Measurements from ENCODE around the gene PRLH. TPM values are rescaled to one million over a fixed set of nuclear protein-coding genes. Genes with fewer than 3 reads are reported as not detected.
A peak's percentile ranks its signal among the peaks of the same experiment; 100 is the strongest.

PRLH gene
- total RNA-seq, 1 experiment from 2014 or later: not detected

DNA sequence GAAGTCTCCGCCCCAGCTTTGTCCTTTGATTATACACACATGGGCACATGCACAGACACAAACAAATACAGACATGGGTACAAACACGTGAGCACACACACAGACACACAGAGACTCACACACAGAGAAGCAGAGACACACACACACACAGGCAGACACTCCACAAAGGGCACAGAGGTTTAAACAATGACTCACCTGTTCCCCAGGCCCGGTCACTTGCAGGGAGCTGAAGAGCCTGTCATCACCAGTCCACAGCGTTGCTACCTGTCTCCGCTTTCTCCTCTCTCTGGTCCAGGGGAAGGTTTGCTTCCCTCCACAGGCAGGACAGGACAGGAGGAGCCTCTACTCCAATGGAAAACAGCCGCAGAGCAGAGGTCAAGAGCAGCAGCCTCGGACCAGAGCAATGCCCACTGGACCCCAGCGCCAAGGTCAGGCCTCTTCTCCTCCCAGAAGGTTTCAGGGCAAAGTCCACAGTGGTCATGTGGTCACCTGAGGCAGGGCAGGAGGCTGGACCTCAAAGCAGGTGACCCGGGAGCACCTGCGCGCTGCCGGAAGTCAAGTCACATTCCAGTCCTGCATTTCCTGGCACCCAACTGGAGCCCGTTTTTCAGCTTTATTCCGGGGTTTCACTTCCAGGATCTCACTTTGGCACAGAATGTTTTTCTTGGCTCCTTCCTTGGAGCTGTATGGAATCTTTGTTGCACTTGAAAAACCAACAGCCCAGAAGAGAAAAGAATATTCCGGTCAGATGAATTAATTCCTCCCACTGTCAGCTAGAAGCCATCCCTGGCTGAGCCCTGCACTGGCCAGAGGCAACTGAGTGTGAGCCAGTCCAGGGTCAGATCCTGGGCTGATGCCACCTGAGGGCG is 24.1 kb downstream of the PRLH start, which contains the start of gene RAB17:
TSS of gene RAB17 (minus strand) at position 463 of the 869 bp plus-strand sequence. CDS start 4,580 bp downstream, outside the sequence.
- Mint-ChIP-seq H3K27me3 (ENCODE audit: low read depth) (no peaks in the 10 kb centered on the region), H3K9me3 (no peaks in the 10 kb centered on the region), H3K27ac (peak within 1 kb of the TSS; percentile 76), H3K4me3 (peak within 1 kb of the TSS; percentile 83), H3K4me1 (peaks cover 88% of the 10 kb centered on the region), H3K36me3 (peaks cover 17% of the 10 kb centered on the region)
- peak; percentile 69 for ATAC-seq
- ChIA-PET POLR2A (interaction anchor here (0.5 to 2.4 kb wide), 8 partner anchors 9 to 98 kb away, joined by 3 to 7 read pairs (median 4); no protein-coding TSS in a partner anchor), CTCF (interaction anchor here (1.0 to 5.5 kb wide), 10 partner anchors 11 to 184 kb away, joined by 3 to 37 read pairs (median 6); no protein-coding TSS in a partner anchor)
- DNase-seq (ENCODE audit: low spot score): peak; percentile 51
- TF ChIP-seq MXD4 (CRISPR knock-in tag; IDR thresholded peaks at IDR 0.05; ENCODE audit: borderline replicate concordance): no peak
- TF ChIP-seq ZNF263 (CRISPR knock-in tag; IDR thresholded peaks at IDR 0.05; ENCODE audit: low read depth): no peak
- TF ChIP-seq, protein P1, sequence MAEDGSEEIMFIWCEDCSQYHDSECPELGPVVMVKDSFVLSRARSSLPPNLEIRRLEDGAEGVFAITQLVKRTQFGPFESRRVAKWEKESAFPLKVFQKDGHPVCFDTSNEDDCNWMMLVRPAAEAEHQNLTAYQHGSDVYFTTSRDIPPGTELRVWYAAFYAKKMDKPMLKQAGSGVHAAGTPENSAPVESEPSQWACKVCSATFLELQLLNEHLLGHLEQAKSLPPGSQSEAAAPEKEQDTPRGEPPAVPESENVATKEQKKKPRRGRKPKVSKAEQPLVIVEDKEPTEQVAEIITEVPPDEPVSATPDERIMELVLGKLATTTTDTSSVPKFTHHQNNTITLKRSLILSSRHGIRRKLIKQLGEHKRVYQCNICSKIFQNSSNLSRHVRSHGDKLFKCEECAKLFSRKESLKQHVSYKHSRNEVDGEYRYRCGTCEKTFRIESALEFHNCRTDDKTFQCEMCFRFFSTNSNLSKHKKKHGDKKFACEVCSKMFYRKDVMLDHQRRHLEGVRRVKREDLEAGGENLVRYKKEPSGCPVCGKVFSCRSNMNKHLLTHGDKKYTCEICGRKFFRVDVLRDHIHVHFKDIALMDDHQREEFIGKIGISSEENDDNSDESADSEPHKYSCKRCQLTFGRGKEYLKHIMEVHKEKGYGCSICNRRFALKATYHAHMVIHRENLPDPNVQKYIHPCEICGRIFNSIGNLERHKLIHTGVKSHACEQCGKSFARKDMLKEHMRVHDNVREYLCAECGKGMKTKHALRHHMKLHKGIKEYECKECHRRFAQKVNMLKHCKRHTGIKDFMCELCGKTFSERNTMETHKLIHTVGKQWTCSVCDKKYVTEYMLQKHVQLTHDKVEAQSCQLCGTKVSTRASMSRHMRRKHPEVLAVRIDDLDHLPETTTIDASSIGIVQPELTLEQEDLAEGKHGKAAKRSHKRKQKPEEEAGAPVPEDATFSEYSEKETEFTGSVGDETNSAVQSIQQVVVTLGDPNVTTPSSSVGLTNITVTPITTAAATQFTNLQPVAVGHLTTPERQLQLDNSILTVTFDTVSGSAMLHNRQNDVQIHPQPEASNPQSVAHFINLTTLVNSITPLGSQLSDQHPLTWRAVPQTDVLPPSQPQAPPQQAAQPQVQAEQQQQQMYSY (CRISPR knock-in tag; IDR thresholded peaks at IDR 0.05): peak; percentile 95
- TF ChIP-seq SP1 (CRISPR knock-in tag; conservative IDR thresholded peaks at IDR 0.05): 0 out of 2 replicates have a peak, but pooled peaks have one; percentile 7
- TF ChIP-seq, protein P2, sequence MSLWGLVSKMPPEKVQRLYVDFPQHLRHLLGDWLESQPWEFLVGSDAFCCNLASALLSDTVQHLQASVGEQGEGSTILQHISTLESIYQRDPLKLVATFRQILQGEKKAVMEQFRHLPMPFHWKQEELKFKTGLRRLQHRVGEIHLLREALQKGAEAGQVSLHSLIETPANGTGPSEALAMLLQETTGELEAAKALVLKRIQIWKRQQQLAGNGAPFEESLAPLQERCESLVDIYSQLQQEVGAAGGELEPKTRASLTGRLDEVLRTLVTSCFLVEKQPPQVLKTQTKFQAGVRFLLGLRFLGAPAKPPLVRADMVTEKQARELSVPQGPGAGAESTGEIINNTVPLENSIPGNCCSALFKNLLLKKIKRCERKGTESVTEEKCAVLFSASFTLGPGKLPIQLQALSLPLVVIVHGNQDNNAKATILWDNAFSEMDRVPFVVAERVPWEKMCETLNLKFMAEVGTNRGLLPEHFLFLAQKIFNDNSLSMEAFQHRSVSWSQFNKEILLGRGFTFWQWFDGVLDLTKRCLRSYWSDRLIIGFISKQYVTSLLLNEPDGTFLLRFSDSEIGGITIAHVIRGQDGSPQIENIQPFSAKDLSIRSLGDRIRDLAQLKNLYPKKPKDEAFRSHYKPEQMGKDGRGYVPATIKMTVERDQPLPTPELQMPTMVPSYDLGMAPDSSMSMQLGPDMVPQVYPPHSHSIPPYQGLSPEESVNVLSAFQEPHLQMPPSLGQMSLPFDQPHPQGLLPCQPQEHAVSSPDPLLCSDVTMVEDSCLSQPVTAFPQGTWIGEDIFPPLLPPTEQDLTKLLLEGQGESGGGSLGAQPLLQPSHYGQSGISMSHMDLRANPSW (CRISPR knock-in tag; conservative IDR thresholded peaks at IDR 0.05; ENCODE audit: low read depth): 0 out of 2 replicates have a peak, but pooled peaks have one; percentile 15
- TF ChIP-seq, protein P3, sequence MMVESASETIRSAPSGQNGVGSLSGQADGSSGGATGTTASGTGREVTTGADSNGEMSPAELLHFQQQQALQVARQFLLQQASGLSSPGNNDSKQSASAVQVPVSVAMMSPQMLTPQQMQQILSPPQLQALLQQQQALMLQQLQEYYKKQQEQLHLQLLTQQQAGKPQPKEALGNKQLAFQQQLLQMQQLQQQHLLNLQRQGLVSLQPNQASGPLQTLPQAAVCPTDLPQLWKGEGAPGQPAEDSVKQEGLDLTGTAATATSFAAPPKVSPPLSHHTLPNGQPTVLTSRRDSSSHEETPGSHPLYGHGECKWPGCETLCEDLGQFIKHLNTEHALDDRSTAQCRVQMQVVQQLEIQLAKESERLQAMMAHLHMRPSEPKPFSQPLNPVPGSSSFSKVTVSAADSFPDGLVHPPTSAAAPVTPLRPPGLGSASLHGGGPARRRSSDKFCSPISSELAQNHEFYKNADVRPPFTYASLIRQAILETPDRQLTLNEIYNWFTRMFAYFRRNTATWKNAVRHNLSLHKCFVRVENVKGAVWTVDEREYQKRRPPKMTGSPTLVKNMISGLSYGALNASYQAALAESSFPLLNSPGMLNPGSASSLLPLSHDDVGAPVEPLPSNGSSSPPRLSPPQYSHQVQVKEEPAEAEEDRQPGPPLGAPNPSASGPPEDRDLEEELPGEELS (CRISPR knock-in tag; IDR thresholded peaks at IDR 0.05): peak; percentile 39; the same call in 1 of the 2 replicates
- peak; percentile 66; the same call in 1 of the 2 replicates for TF ChIP-seq FOXP1 (CRISPR knock-in tag; IDR thresholded peaks at IDR 0.05; ENCODE audit: borderline replicate concordance)
- TF ChIP-seq ZNF232 (CRISPR knock-in tag; IDR thresholded peaks at IDR 0.05): peak; percentile 69; the same call in 1 of the 2 replicates
- no peak for TF ChIP-seq TP53 (CRISPR knock-in tag; IDR thresholded peaks at IDR 0.05)
- peak; percentile 39; the same call in 1 of the 2 replicates for TF ChIP-seq FOXK1 (CRISPR knock-in tag; IDR thresholded peaks at IDR 0.05)
- TF ChIP-seq, protein P4, sequence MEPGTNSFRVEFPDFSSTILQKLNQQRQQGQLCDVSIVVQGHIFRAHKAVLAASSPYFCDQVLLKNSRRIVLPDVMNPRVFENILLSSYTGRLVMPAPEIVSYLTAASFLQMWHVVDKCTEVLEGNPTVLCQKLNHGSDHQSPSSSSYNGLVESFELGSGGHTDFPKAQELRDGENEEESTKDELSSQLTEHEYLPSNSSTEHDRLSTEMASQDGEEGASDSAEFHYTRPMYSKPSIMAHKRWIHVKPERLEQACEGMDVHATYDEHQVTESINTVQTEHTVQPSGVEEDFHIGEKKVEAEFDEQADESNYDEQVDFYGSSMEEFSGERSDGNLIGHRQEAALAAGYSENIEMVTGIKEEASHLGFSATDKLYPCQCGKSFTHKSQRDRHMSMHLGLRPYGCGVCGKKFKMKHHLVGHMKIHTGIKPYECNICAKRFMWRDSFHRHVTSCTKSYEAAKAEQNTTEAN (CRISPR knock-in tag; IDR thresholded peaks at IDR 0.05): no peak
- 0 out of 2 replicates have a peak, but pooled peaks have one; percentile 36 for TF ChIP-seq NFE2L1 (CRISPR knock-in tag; IDR thresholded peaks at IDR 0.05)
- TF ChIP-seq, protein P5, sequence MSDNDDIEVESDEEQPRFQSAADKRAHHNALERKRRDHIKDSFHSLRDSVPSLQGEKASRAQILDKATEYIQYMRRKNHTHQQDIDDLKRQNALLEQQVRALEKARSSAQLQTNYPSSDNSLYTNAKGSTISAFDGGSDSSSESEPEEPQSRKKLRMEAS (CRISPR knock-in tag; IDR thresholded peaks at IDR 0.05): peak; percentile 83
- no peak for TF ChIP-seq KAT7 (CRISPR knock-in tag; IDR thresholded peaks at IDR 0.05; ENCODE audit: borderline replicate concordance)
- TF ChIP-seq, protein P6, sequence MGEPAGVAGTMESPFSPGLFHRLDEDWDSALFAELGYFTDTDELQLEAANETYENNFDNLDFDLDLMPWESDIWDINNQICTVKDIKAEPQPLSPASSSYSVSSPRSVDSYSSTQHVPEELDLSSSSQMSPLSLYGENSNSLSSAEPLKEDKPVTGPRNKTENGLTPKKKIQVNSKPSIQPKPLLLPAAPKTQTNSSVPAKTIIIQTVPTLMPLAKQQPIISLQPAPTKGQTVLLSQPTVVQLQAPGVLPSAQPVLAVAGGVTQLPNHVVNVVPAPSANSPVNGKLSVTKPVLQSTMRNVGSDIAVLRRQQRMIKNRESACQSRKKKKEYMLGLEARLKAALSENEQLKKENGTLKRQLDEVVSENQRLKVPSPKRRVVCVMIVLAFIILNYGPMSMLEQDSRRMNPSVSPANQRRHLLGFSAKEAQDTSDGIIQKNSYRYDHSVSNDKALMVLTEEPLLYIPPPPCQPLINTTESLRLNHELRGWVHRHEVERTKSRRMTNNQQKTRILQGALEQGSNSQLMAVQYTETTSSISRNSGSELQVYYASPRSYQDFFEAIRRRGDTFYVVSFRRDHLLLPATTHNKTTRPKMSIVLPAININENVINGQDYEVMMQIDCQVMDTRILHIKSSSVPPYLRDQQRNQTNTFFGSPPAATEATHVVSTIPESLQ (CRISPR knock-in tag; IDR thresholded peaks at IDR 0.05): no peak
- peak; percentile 79 for TF ChIP-seq TEAD1 (CRISPR knock-in tag; IDR thresholded peaks at IDR 0.05)
- TF ChIP-seq, protein P7, sequence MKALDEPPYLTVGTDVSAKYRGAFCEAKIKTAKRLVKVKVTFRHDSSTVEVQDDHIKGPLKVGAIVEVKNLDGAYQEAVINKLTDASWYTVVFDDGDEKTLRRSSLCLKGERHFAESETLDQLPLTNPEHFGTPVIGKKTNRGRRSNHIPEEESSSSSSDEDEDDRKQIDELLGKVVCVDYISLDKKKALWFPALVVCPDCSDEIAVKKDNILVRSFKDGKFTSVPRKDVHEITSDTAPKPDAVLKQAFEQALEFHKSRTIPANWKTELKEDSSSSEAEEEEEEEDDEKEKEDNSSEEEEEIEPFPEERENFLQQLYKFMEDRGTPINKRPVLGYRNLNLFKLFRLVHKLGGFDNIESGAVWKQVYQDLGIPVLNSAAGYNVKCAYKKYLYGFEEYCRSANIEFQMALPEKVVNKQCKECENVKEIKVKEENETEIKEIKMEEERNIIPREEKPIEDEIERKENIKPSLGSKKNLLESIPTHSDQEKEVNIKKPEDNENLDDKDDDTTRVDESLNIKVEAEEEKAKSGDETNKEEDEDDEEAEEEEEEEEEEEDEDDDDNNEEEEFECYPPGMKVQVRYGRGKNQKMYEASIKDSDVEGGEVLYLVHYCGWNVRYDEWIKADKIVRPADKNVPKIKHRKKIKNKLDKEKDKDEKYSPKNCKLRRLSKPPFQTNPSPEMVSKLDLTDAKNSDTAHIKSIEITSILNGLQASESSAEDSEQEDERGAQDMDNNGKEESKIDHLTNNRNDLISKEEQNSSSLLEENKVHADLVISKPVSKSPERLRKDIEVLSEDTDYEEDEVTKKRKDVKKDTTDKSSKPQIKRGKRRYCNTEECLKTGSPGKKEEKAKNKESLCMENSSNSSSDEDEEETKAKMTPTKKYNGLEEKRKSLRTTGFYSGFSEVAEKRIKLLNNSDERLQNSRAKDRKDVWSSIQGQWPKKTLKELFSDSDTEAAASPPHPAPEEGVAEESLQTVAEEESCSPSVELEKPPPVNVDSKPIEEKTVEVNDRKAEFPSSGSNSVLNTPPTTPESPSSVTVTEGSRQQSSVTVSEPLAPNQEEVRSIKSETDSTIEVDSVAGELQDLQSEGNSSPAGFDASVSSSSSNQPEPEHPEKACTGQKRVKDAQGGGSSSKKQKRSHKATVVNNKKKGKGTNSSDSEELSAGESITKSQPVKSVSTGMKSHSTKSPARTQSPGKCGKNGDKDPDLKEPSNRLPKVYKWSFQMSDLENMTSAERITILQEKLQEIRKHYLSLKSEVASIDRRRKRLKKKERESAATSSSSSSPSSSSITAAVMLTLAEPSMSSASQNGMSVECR (CRISPR knock-in tag; IDR thresholded peaks at IDR 0.05; ENCODE audit: borderline replicate concordance): 0 out of 2 replicates have a peak, but pooled peaks have one; percentile 57
- TF ChIP-seq ZNF219 (CRISPR knock-in tag; IDR thresholded peaks at IDR 0.05; ENCODE audit: borderline replicate concordance): no peak
- TF ChIP-seq TEAD4 (CRISPR knock-in tag; IDR thresholded peaks at IDR 0.05): no peak
